B cell (primary cell): ENCODE data around the gene RASGRF2.

Experiments used
- CTCF ChIP-seq: fragments of 200-600 bp; IDR thresholded peaks from one replicate; pipeline ENCODE4 v1.8.0; 2022; ENCODE audit warnings: antibody characterized with exemption, mild to moderate bottlenecking
- EZH2 ChIP-seq: IDR thresholded peaks from 2 replicates; pipeline ENCODE4 v1.6.1; 2012; ENCODE audit warnings: borderline replicate concordance, low read depth, mild to moderate bottlenecking, moderate library complexity, low read length; ENCODE audit not compliant: insufficient read depth, poor library complexity, severe bottlenecking

DNA sequence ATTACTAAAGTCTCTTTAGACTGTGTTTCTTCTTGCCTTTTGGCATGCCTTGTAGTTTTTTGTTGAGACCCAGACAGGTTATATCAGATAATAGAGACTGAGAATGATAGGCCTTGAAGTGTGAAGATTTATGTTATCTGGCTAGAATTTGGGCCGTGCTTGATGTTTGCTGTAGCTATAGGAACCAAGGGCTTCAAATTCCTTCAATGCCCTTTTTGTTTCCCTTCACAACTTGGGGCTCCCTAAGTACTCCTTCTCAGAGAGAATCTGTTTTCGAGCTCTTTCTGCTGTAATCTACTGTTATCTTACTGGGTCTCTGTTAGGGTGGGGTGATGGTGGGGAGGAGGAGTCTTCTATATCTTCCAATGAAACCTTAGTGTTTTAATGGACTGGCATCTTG is 177.7 kb downstream of the RASGRF2 start:
- TF ChIP-seq CTCF (no peak), EZH2 (no peak)
